Brain microvascular endothelial cell (primary cell): ENCODE measurements around the gene ADH1B.
"Not testable (repeated sequence)": the region's sequence is repeated elsewhere in the genome, so short reads cannot be mapped to it uniquely, and the experiment has no call there.

Experiments used
- DNase-seq: peaks from one replicate; pipeline ENCODE4 v3.0.0-alpha.2; 2020
- H3K27ac ChIP-seq: fragments of 250-450 bp; sonication (Bioruptor Pico); 2 replicates; pipeline ENCODE4 v1.5.1; 2020; ENCODE audit warnings: mild to moderate bottlenecking, moderate library complexity
- H3K27me3 ChIP-seq: fragments of 250-450 bp; sonication (Bioruptor Pico); replicated peaks from 2 replicates; pipeline ENCODE4 v1.5.1; 2020; ENCODE audit warnings: mild to moderate bottlenecking
- H3K36me3 ChIP-seq: fragments of 250-450 bp; sonication (Bioruptor Pico); replicated peaks from 2 replicates; pipeline ENCODE4 v1.5.1; 2020; ENCODE audit warnings: mild to moderate bottlenecking
- H3K4me3 ChIP-seq: 2 replicates; pipeline ENCODE4 v1.5.1; 2011; ENCODE audit warnings: low read depth, mild to moderate bottlenecking, control low read depth, low read length, moderate library complexity
- CTCF ChIP-seq: IDR thresholded peaks from 2 replicates; pipeline ENCODE4 v1.5.1; 2011; ENCODE audit warnings: low read depth, mild to moderate bottlenecking, moderate library complexity, low read length, control low read depth, inconsistent platforms; ENCODE audit errors: missing control alignments
- in situ Hi-C: cut with HindIII; loops from 2 replicates; pipeline ENCODE4 v1.10.0; 2017; ENCODE audit warnings: low sequenced_read_pairs, low pct_ligation_motif_present

ADH1B gene

GRCh38 chr4:99349338-99349737, 28.1 kb upstream of the ADH1B start:
- DNase-seq = no peak
- TF ChIP-seq CTCF = no peak
- no peaks in the 10 kb centered on the region for H3K36me3 ChIP-seq
- in situ Hi-C loops = no loop called here
- no peak overlapping the region for H3K4me3 ChIP-seq
- no peak overlapping the region for H3K27ac ChIP-seq
- H3K27me3 ChIP-seq = no peaks in the 10 kb centered on the region

GRCh38 chr4:99342624-99343023, 21.4 kb upstream of the ADH1B start:
- H3K36me3 ChIP-seq, H3K27ac ChIP-seq, H3K27me3 ChIP-seq, DNase-seq, H3K4me3 ChIP-seq, in situ Hi-C loops: not testable (repeated sequence)

GRCh38 chr4:99341426-99341825, 20.2 kb upstream of the ADH1B start:
- H3K36me3 ChIP-seq = no peaks in the 10 kb centered on the region
- H3K4me3 ChIP-seq = no peak overlapping the region
- DNase-seq = no peak
- no peaks in the 10 kb centered on the region for H3K27me3 ChIP-seq
- H3K27ac ChIP-seq = no peak overlapping the region
- in situ Hi-C loops = no loop called here
- no peak for TF ChIP-seq CTCF

- TF ChIP-seq CTCF = no peak
- DNase-seq = no peak
- Histone ChIP-seq H3K27ac (no peak overlapping the region), H3K27me3 (no peaks in the 10 kb centered on the region), H3K4me3 (no peak overlapping the region), H3K36me3 (no peaks in the 10 kb centered on the region)
- in situ Hi-C loops = no loop called here
Measured at GRCh38 chr4:99339172-99339571, 18.0 kb upstream of the ADH1B start.

- in situ Hi-C loops = no loop called here
- no peaks in the 10 kb centered on the region for H3K36me3 ChIP-seq
Measured at GRCh38 chr4:99336553-99336952, 15.4 kb upstream of the ADH1B start.

GRCh38 chr4:99334880-99335279, 13.7 kb upstream of the ADH1B start:
- DNase-seq = no peak
- no peaks in the 10 kb centered on the region for H3K36me3 ChIP-seq
- TF ChIP-seq CTCF = no peak
- H3K27me3 ChIP-seq = no peaks in the 10 kb centered on the region
- no peak overlapping the region for H3K4me3 ChIP-seq
- no peak overlapping the region for H3K27ac ChIP-seq
- in situ Hi-C loops = no loop called here

More at GRCh38 chr4:99336553-99336952, 15.4 kb upstream of the ADH1B start:
- TF ChIP-seq CTCF = no peak
- no peak for DNase-seq
- no peak overlapping the region for H3K4me3 ChIP-seq
- no peaks in the 10 kb centered on the region for H3K27me3 ChIP-seq
- no peak overlapping the region for H3K27ac ChIP-seq
